HG02870 (cell line): ENCODE measurements around the gene PTPRT.
"Not testable (repeated sequence)": the region's sequence is repeated elsewhere in the genome, so short reads cannot be mapped to it uniquely, and the experiment has no call there.

Experiments used
- ATAC-seq: cut with Tn5 transposase; IDR thresholded peaks from one replicate; pipeline ENCODE4 v1.9.1; 2021; ENCODE audit warnings: mild to moderate bottlenecking, moderate library complexity; ENCODE audit not compliant: unreplicated experiment

The PTPRT gene

DNA sequence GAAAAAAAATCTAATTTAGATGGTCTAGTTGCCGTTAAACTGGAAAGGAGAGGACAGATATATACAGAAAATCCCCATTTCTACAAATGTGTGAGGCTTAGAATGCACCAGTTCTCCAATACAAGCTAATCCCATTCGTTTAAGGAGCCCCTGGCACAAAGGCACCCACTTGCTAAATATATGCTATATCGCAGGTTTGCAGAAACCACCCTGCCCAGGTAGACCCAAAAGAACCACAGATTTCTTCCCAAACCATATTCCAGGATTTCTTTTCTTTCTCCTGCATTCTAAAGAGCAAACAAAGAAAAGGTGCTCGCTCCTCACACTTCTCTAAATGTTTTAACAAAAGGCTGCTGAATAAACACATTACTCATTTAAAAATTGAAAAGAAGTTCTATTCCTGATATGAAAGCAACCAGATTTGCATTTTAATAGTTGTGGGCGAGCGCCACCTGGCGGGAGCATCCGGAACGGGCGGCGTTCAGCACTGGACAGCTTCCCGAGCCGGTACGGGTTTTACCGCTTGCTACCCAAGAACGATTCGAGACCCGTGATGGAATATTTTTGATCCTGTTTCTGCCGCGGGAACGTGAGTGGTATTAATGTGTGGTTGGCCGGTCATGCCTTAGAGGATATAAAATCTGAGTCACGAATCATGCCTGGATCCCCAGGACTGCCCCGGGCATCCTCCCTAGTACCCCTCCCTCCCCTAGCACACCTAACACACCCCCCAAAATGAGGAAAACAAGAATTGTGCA lies 2.1 kb downstream of the PTPRT start:
- no peak for ATAC-seq

DNA sequence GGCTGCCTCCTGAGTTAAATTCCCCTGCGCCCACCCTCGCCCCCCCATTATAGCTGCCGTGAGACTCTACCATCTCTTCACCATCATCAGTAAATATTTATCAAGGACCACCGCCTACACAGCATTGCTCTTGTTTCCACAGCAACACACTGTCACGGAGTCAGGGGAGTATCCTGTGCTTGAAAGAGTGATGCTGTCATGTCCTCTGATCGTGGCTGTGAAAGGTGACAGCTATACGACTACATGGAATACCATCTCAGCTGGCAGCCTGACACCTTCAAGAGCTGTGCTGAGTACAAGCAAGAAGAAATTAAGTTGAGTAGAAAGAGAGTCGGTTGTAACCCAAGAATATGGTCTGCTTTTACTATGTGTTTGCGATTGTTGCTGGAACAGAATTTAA lies 3.4 kb downstream of the PTPRT start:
- no peak for ATAC-seq

DNA sequence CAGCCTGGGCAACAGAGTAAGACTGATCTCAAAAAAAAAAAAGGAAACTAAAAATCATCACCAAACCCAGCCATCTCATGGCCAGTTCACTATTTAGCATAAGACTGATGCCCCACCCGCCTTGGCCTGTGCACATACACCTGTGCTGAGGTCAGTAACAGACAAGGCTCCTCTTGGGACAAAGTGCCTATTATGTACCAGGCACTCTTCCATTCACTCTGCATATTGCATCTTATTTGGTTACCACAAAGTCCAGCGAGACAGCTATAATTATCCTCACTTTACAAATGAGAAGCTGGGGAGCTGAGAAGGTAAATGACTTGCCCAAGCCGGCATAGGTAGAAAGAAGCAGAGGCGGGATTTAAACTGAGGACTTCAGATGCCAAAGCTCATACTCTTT lies 3.8 kb downstream of the PTPRT start:
- no peak for ATAC-seq

DNA sequence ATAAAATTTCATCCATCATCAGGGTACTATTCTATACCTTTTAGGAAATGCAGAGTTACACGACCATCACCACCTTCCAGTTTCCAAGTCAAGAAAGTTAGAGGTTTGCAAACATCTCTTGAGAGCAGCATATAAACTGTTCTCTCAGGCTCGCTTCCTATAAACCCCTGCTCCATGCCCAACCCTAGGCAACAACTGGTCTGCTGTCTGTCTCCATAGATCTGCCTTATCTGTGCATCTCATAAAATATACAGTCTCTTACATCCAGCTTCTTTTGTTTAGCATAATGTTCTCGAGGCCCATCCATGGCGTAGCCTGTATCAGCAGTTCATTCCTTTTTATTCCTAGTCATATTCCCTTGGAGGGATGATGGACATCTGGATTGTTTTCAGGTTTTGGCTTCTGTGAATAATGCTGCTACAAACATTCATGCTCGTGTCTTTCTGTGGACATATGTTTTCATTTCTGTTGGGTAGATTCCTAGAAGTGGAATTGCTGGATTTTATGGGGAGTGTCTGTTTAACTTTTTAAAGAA lies 6.1 kb downstream of the PTPRT start:
- no peak for ATAC-seq

DNA sequence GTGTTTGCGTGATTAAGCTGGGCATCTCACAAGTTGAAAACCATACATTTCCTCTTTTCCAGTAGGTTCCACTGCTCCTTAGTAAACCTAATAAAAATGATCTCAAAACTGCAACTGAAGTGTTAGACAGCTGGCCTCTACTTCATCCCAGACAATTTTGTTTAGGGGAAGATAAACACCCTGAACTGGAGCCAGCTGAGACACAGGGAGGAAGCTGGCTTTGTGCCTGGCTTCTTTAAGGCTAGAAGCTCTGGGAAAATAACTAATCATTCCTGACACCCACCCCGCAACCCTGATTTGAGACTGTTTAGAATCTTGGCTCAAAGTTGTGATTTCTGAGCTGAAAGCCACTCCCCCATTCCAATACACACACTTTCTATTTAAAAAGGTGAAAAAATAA lies 11.6 kb downstream of the PTPRT start:
- no peak for ATAC-seq

DNA sequence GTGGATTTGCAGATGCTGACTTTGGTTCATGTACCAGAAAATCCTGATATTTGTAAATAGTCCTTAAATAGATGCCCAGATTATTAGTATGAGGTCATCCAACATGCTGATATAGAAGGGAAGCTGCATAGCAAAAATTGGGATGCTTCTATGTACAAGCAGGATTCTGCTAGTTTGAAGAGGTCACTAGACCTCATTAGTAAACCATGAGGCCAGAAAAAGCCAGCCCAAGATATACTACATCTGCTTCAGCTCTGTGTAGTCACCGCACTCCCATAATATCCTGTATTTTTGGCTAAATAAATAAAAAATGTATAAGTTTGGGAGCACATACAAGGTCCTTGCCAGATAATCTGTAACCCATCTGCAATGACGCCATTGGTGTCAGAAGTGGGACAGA lies 13.0 kb downstream of the PTPRT start:
- ATAC-seq, result no peak

DNA sequence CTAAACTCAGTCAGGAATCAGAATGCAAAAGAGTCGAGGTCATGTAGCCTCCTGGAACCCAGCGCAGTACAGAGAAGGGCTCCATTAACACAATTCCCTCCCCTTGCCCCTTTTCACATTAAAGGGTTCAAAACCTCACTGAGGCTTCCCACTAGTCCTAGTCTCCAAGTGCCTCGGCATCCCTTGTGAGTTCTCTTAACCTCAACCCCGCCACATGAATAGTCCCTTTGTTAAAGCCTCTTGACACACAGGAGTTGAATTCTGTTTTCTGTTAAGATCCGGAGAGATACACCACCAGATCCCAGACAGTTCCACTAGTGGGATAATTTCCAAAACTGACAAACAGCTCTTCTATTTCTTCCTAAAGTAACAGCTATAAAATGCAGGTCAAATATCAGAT lies 17.8 kb downstream of the PTPRT start:
- no peak for ATAC-seq

DNA sequence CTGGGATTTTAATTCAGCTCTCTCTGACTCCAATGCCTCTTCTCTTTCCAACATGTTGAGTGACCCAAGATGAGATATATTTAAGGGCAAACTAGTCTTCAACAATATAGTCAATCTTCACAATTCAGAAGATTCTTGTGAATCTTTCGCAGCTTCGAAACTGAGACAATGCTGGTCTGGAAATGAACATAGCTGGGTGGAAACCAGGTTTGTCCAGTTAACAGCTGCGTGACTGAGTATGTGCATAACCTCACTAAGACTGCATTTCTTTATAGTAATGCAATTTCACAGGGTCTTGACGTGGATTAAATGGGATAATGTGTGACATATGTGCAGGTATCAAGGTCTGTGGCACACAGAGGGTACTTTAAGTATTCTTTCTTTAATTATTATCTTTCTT lies 18.9 kb downstream of the PTPRT start:
- ATAC-seq, result no peak

DNA sequence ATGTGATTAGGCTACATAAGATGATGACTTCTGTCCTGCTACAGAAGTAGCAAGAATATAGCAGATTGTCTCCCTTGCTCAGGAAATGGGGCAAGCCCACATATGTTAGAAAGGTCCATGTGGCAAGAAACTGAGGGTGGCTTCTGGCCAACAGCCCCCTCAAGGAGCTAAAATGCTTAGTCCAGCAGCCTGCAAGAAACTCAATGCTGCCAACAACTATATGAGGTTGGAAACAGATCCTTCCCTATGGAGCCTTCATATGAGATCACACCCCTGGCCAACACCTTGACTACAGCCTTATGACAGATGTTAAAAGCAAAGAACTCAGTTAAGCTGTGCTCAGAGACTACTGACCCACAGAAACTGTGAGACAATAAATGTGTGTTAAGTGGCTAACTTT lies 22.1 kb downstream of the PTPRT start:
- ATAC-seq, result no peak

DNA sequence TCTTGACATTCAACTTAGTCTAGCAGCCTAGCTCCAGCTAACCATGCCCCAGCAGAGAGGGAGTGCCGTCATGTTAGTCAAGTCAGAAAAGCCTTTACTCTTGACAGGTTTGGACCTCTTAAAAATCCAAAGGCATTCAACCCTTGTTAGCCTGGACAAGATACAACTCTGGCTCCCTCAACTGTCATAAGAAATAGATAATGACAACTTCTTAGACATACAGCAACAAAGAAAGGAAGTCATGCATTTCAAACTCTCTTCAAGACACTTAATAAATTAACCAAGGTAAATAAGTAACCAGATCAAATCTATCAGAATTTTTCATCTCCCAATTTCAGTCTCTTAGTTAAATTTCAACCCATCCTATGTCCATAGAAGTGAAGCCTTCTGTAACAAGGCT lies 22.7 kb downstream of the PTPRT start:
- no peak for ATAC-seq

DNA sequence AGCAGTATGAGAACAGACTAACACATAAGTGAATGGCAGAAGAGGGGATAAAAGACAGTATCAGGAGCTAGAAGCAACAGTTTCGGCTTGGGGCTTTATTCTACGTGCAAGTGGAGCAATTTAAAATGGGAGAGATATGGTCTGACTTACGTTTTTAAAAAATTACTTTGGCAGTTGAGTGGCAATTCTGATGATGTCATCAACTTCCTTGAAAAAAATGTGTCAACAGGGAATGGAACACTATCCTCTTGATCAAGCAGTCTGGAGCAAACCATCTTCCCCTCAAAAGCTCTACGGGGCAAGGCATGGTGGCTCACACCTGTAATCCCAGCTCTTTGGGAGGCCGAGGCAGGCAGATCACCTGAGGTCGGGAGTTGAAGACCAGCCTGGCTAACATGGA lies 24.1 kb downstream of the PTPRT start:
- ATAC-seq, result no peak

DNA sequence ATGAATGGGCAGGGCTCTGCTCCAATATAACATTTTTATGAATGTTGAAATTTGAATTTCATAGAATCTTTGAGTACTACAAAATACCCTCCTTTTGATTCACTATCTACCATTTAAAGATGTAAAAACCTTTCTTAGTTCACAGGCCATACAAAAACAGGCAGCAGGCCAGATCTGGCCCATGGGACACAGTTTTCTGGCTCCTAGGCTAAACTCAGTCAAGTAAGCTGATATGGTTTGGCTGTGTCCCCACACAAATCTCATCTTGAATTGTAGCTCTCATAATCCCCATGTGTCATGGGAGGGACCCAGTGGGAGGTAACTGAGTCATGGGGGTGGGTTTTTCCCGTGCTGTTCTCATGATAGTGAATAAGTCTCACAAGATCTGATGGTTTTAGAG lies 25.0 kb downstream of the PTPRT start:
- not testable (repeated sequence) for ATAC-seq

DNA sequence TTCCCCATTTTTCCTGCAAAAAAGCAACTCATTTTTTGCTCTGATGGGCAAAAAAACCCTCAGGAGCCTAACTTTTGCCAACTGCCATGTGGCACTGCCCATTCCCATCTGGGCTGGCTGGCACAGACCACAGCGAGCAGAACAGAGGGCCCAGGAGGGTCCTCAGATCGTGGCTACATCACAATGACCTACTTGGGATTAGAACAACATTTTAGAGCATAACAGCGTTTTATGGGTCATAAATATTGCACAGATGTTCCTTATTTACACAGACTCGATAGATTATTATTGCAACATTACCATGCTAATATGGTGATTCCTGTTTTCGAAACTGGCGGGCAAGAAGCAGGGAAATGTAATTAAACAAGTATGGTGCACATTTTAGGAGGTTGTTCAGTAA lies 28.0 kb downstream of the PTPRT start:
- ATAC-seq, result no peak

DNA sequence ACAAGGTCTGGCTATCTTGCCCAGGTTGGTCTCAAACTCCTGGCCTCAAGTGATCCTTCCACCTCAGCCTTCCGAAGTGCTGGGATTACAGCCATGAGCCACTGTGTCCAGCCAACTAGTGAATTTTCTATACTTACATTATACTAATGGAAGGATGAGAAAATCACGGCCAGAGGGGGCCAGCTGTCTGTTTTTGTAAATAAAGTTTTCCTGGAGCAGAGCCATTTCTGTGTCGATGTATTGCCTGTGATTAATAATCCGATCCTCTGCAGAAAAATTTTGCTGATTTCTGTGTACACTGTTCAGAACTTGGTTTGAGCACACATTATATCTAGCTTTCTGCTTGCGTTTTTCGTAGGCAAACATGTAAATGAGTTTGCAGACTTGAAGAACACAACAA lies 28.8 kb downstream of the PTPRT start:
- ATAC-seq, result no peak

DNA sequence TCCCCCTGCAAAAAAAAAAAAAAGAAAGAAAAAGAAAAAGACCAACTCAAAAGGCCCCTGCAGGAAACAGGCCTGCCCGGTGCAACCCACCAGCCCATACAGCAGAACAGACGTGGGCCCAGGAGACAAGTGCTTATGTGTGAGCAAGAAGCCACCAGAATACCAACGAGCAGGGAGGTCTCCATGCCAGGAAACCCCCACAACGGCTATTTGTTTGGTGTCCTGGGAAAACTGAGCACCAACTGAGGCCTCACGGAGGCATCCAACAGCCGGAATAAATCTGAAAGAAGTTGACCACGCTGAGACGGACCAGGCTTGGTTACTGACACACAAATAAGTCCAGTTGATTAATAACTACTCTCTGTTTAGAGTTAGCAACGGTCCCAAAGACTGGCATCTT lies 29.7 kb downstream of the PTPRT start:
- no peak for ATAC-seq

DNA sequence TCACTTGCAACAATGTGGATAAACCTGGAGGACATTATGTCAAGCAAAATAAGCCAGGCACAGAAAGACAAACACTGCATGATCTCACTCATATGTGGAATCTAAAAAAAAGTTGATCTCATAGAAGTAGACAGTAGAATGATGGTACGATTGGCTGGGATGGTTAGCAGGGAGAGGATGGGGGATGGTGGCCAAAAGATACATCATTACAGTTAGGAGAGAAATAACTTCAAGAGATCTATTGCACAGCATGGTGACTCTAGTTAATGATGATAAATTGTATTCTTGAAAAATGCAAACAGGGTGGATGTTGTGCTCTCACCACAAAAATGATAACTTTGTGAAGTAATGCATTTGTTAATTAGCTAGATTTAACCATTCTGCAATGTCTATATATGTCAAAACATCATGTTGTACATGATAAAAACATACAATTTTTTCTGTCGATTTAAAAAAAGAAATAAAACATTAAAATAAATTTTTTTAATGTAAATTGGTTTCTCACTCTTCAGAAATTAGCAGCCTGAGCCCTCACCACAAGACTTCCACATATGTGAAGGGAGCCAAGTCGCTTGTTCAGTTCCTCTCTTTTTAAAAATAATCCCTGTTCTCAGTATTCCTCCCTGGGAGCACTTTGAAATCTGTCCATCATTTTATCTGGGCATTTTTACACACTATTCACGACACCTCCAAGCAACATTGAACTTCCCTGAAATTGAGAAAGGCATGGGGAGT lies 34.2 kb downstream of the PTPRT start:
- no peak for ATAC-seq

DNA sequence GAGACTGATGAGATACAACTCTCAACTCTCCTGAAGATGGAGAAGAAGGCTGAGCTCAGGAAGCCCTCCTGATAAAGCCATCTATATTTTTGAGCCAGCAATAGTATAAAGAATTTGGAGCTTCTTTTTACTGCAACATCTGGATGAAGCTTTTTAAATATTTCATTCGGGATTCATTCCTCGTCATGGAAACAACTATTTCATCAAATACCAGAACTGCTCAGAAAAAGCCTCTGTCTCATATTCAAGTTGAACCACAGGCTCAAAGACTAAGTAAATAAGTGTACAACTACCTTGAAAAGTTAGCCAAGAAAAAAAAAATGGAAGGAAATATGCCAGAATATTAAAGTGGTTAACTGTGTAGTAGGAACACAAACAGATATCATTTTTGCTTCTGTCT lies 37.8 kb downstream of the PTPRT start:
- ATAC-seq, result no peak

DNA sequence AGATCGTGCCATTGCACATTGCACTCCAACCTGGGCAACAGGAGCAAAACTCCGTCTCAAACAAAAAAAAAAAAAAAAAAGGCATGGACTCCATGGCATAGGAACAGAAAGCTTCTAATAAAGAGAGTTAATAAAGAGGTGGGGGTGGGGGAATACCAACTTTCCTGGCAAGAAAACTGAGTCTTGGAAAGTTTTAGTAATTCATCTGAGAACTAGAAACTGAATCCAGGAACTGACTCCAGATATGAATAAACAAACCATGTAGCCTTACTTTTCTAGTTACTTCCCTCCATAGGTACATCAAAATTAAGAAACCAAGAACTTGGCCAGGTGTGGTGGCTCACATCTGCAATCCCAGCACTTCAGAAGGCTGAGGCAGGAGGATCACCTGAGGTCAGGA lies 38.5 kb downstream of the PTPRT start:
- no peak for ATAC-seq

DNA sequence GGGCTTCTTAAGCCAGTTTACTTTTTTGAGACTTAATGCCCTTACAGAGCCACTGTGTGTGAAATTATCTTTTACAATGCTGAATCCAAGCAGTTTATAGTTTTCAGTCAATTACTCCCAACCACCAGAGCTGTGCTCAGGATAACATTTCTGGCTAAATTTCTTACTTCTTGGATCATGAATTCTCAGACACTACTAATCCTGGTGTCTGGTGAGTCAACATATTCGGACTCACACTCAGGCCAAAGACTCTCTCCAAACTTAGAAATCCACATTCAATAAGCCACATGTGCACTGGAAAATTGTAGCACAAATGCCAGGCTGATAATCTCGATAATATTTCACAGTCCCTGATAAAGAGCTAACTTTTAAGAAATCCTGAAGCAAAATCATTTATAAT lies 49.0 kb downstream of the PTPRT start:
- no peak for ATAC-seq

DNA sequence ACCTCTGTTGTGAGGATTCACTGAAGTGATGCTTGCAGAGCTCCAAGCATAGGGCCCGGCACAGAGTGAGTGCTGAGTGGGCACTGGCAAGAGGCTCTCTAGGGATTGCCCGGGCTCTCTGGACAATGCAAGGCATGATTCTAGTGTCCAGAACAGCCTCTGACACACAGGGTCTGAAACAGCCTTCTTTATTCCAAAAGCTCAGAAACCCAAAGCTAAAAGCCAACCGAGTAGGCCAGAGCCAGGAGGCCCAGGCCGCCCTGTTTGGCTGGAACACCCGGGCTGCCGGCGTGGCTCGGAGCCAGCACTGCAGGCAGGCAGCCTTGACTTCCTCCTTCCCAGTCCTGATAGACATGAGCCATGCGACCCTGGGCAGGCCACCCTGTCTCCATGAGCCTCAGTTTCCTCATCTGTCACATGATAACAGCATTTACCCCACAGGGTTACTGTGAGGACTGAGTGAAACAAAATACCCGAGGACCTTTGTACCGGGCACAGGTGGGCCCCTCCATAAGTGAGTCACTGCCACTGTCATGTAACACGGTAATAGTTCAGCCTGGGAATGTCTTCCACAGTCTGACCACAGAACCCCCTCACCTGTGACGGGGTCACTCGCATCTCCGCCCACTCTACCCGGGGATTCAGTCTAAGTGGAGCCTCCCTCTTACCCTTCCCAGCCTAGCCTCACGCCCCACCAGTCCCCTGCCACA lies 51.5 kb downstream of the PTPRT start:
- no peak for ATAC-seq

DNA sequence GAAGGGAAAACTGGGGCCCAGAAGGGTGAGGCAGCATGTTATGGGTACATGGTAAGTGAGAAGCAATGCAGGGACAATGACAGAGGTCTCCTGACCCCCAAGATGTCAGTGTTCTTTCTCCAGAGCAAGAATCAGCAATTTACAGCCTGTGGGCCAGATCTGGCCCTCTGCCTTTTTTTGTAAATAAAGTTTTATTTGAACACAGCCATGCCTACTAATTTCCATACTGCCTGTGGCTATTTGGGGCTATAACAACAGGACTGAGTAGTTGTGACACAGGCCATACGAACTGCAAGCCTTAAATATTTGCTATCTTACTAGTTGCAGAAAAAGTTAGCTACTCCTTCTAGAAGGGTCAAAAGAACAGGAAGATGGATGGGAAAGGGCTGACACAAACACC lies 52.5 kb downstream of the PTPRT start:
- ATAC-seq, result no peak

DNA sequence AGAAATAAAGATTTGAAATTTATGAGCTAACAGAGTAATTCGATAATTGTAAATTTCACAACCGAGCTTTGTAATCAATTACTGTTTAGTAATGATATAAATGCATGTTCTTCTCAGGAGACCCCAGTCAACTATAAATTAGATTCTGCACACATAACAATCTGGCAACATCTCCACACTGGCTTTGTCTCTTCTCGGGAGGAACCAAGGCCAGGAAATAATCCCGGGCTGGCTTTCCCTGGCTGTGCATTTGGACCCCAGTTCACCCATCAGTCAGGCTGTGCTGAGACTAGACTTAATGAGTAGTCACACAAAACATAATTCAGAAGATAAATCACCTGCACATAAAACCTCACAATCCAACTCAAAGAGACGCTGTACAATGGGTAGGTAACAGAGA lies 65.5 kb downstream of the PTPRT start:
- ATAC-seq, result no peak
